ENCODE measurements around the gene PLGRKT.
"Not testable (repeated sequence)": the region's sequence is repeated elsewhere in the genome, so short reads cannot be mapped to it uniquely, and the experiment has no call there.

PLGRKT gene

GRCh38 chr9:5452286-5452609 is 14.5 kb upstream of the PLGRKT start:
- no peak for DNase-seq (ENCODE audit: low spot score)

- DNase-seq (ENCODE audit: low spot score): peak; percentile 83
Observed at GRCh38 chr9:5450359-5451091, 12.8 kb upstream of the PLGRKT start, which contains the start of gene CD274. Gene CD274, plus strand, starts transcription at chr9:5450542. Its CDS starts 5,572 bp downstream, at chr9:5456114.

GRCh38 chr9:5449521-5450358 is 12.0 kb upstream of the PLGRKT start:
- no peak for DNase-seq (ENCODE audit: low spot score)

GRCh38 chr9:5448461-5449435 is 11.0 kb upstream of the PLGRKT start:
- DNase-seq (ENCODE audit: low spot score): no peak

GRCh38 chr9:5448016-5448415 is 10.3 kb upstream of the PLGRKT start:
- no peak for DNase-seq (ENCODE audit: low spot score)

GRCh38 chr9:5447337-5447736 is 9.6 kb upstream of the PLGRKT start:
- no peak for DNase-seq (ENCODE audit: low spot score)

GRCh38 chr9:5446451-5447236 is 8.9 kb upstream of the PLGRKT start:
- DNase-seq (ENCODE audit: low spot score): no peak

- DNase-seq (ENCODE audit: low spot score): no peak
Observed at GRCh38 chr9:5445886-5446285, 8.2 kb upstream of the PLGRKT start.

- DNase-seq (ENCODE audit: low spot score): not testable (repeated sequence)
Observed at GRCh38 chr9:5445096-5445495, 7.4 kb upstream of the PLGRKT start.

- DNase-seq (ENCODE audit: low spot score): no peak
Observed at GRCh38 chr9:5443850-5444249, 6.1 kb upstream of the PLGRKT start.

- peak; percentile 45 for DNase-seq (ENCODE audit: low spot score)
Observed at GRCh38 chr9:5442400-5443011, 4.8 kb upstream of the PLGRKT start.

GRCh38 chr9:5441043-5441442 is 3.3 kb upstream of the PLGRKT start:
- DNase-seq (ENCODE audit: low spot score): no peak

GRCh38 chr9:5440426-5440825 is 2.7 kb upstream of the PLGRKT start:
- no peak for DNase-seq (ENCODE audit: low spot score)

GRCh38 chr9:5438301-5439162 is 807 bp upstream of the PLGRKT start:
- DNase-seq (ENCODE audit: low spot score): no peak

- DNase-seq (ENCODE audit: low spot score): no peak
Observed at GRCh38 chr9:5436441-5436840, 1.3 kb downstream of the PLGRKT start.

- no peak for DNase-seq (ENCODE audit: low spot score)
Observed at GRCh38 chr9:5435912-5436311, 1.8 kb downstream of the PLGRKT start.

GRCh38 chr9:5433841-5434810 is 3.6 kb downstream of the PLGRKT start:
- DNase-seq (ENCODE audit: low spot score): not testable (repeated sequence)

GRCh38 chr9:5433328-5433727 is 4.4 kb downstream of the PLGRKT start:
- not testable (repeated sequence) for DNase-seq (ENCODE audit: low spot score)

GRCh38 chr9:5432890-5433289 is 4.8 kb downstream of the PLGRKT start:
- DNase-seq (ENCODE audit: low spot score): not testable (repeated sequence)

Data from AG08395 (cell line).